HG03558 (cell line): ENCODE measurements around the gene MRPS27.

Experiments used
- ATAC-seq: cut with Tn5 transposase; IDR thresholded peaks from one replicate; pipeline ENCODE4 v1.9.1; 2021; ENCODE audit warnings: moderate number of reproducible peaks; ENCODE audit not compliant: unreplicated experiment; ENCODE audit errors: extremely low read depth

The MRPS27 gene

GRCh38 chr5:72267685-72268084 lies 52.4 kb downstream of the MRPS27 start:
- no peak for ATAC-seq

GRCh38 chr5:72266862-72267261 lies 53.2 kb downstream of the MRPS27 start:
- ATAC-seq: no peak

- ATAC-seq: no peak
Measured at GRCh38 chr5:72265032-72265877, 54.8 kb downstream of the MRPS27 start.

GRCh38 chr5:72256536-72256935 lies 63.5 kb downstream of the MRPS27 start:
- no peak for ATAC-seq

- ATAC-seq: no peak
Measured at GRCh38 chr5:72255670-72256069, 64.4 kb downstream of the MRPS27 start.

- no peak for ATAC-seq
Measured at GRCh38 chr5:72255237-72255636, 64.8 kb downstream of the MRPS27 start.

GRCh38 chr5:72252574-72253155 lies 67.4 kb downstream of the MRPS27 start:
- no peak for ATAC-seq

GRCh38 chr5:72252008-72252407 lies 68.0 kb downstream of the MRPS27 start:
- ATAC-seq: no peak

GRCh38 chr5:72251386-72251785 lies 68.7 kb downstream of the MRPS27 start:
- ATAC-seq: no peak

- no peak for ATAC-seq
Measured at GRCh38 chr5:72248410-72248981, 71.5 kb downstream of the MRPS27 start.

GRCh38 chr5:72246954-72247442 lies 73.0 kb downstream of the MRPS27 start:
- ATAC-seq: no peak

GRCh38 chr5:72245951-72246532 lies 74.0 kb downstream of the MRPS27 start:
- ATAC-seq: no peak

GRCh38 chr5:72245546-72245945 lies 74.5 kb downstream of the MRPS27 start:
- ATAC-seq: no peak

- ATAC-seq: peak; percentile 63
Measured at GRCh38 chr5:72244862-72245371, 75.1 kb downstream of the MRPS27 start.

- ATAC-seq: no peak
Measured at GRCh38 chr5:72243706-72244105, 76.3 kb downstream of the MRPS27 start.

GRCh38 chr5:72242796-72243475 lies 77.1 kb downstream of the MRPS27 start:
- no peak for ATAC-seq

GRCh38 chr5:72241346-72242003 lies 78.6 kb downstream of the MRPS27 start:
- ATAC-seq: no peak

GRCh38 chr5:72238712-72239445 lies 81.2 kb downstream of the MRPS27 start:
- no peak for ATAC-seq

- no peak for ATAC-seq
Measured at GRCh38 chr5:72237879-72238278, 82.2 kb downstream of the MRPS27 start.
